Lower leg skin (tissue), 3 donors: ENCODE data around the gene BRMS1.

Experiments used
- CTCF ChIP-seq, 3 donors: fragments of 450-650 bp; IDR thresholded peaks; one replicate each; pipeline ENCODE4 v1.5.1; 2016; ENCODE audit warnings: antibody characterized with exemption in 3 of 3, mild to moderate bottlenecking in 3 of 3, moderate library complexity in 2 of 3
- POLR2A ChIP-seq, 2 donors: fragments of 450-650 bp; IDR thresholded peaks; one replicate each; pipeline ENCODE4 v1.6.1; 2016 to 2017; ENCODE audit warnings: antibody characterized with exemption in 2 of 2, mild to moderate bottlenecking in 1 of 2, moderate library complexity in 1 of 2

DNA sequence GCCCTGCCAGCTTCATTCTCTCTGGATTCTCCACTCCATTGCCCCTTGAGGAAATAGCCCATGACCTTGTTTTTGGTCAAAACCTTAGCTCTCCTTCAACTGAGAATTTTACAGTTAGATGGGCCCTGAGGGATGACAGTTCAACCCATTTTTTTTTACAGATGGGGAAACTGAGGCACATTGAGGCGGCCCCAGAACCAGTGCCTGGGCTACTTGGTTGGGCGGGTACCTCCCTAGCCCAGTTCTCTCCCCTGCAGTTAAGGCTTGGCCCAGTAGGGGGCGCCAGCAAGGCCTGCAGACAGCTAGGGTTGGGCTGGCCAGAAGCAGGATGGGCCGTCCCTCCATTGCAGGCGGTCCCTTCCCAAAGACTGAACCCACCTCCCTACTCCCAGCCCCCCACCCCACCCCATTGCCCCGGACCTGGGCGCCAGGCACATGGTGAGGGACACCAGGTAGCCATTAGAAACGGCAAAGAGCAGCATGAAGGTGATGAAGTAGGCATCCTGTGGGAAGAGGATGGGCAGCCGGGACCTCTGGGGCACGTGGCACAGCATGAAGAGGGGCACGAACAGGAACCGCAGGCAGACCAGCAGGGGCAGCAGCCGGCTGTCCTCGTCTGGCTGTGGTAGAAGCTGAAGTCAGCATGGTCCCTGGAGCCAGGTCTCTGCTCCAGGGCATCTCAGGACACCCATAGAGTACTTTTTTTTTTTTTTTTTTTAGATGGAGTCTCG, 19.1 kb upstream of the BRMS1 start:
- TF ChIP-seq CTCF (IDR thresholded peaks at IDR 0.05) (no peak), POLR2A (IDR thresholded peaks at IDR 0.05) (no peak)
